H1 (cell line): ENCODE results near the gene MACROD2. TPM values are rescaled to one million over a fixed set of nuclear protein-coding genes. Genes with fewer than 3 reads are reported as not detected.

Experiments used
- CTCF ChIA-PET: fragments of 300-600 bp; sonication (Branson Sonifier 250); formaldehyde crosslinking; loops from one replicate; lab custom pipeline; 2021; ENCODE audit not compliant: partially characterized antibody; lab: Charles Lee
- POLR2A ChIA-PET: fragments of 300-600 bp; sonication (Branson Sonifier 250); formaldehyde crosslinking; loops from one replicate; lab custom pipeline; 2021; ENCODE audit warnings: inconsistent platforms; ENCODE audit not compliant: partially characterized antibody; lab: Charles Lee
- DNase-seq, 2 experiments: peaks; one replicate each; pipeline versions ENCODE4 v3.0.0 to v3.0.0-alpha.2; 2010 to 2022; ENCODE audit warnings: low spot score in 2 of 2, low read depth in 1 of 2, mixed read lengths in 1 of 2
- FAIRE-seq: peaks from 2 replicates; lab custom pipeline; 2011; peaks lifted over from hg19 to GRCh38; lab: Jason Lieb, UNC
- H2AFZ ChIP-seq: 2 replicates; pipeline ENCODE4 v1.8.1; 2012; ENCODE audit warnings: low read length, inconsistent platforms
- H2AK5ac ChIP-seq: 2 replicates; pipeline ENCODE4 v1.6.1; 2013; ENCODE audit warnings: low read depth, low read length
- H2BK120ac ChIP-seq: replicated peaks from 2 replicates; pipeline ENCODE3; 2013; ENCODE audit warnings: low read depth, low read length, inconsistent platforms
- H2BK12ac ChIP-seq: 2 replicates; pipeline ENCODE4 v1.6.1; 2013; ENCODE audit warnings: low read depth, low read length
- H2BK15ac ChIP-seq: 2 replicates; pipeline ENCODE4 v1.6.1; 2013; ENCODE audit warnings: low read length
- H2BK20ac ChIP-seq: 2 replicates; pipeline ENCODE4 v1.6.1; 2013; ENCODE audit warnings: low read length
- H2BK5ac ChIP-seq: 2 replicates; pipeline ENCODE4 v1.6.1; 2013; ENCODE audit warnings: low read depth, low read length
- H3K14ac ChIP-seq: 2 replicates; pipeline ENCODE4 v1.6.1; 2013; ENCODE audit warnings: inconsistent platforms; ENCODE audit not compliant: insufficient read length
- H3K18ac ChIP-seq: 2 replicates; pipeline ENCODE4 v1.6.1; 2013; ENCODE audit warnings: low read length; ENCODE audit errors: extremely low read depth
- H3K23ac ChIP-seq: 2 replicates; pipeline ENCODE4 v1.6.1; 2013; ENCODE audit warnings: inconsistent platforms; ENCODE audit not compliant: insufficient read length
- H3K23me2 ChIP-seq: 2 replicates; pipeline ENCODE4 v1.6.1; 2013; ENCODE audit warnings: low read depth, low read length
- H3K27ac ChIP-seq: 2 replicates; pipeline ENCODE4 v1.6.1; 2011; ENCODE audit warnings: low read depth, low read length, inconsistent platforms
- H3K27me3 ChIP-seq, 4 experiments: replicated peaks in 1 of 4; 1 replicate in 1 of 4; 2 replicates in 3 of 4; pipeline versions ENCODE4 v1.6.1 to v1.8.1; 2011 to 2013; ENCODE audit warnings: low read length in 3 of 4, mild to moderate bottlenecking in 3 of 4, inconsistent platforms in 2 of 4, mixed read lengths in 2 of 4, moderate library complexity in 1 of 4; ENCODE audit not compliant: control insufficient read depth in 3 of 4, insufficient read depth in 3 of 4; ENCODE audit errors: extremely low read depth in 1 of 4
- H3K36me3 ChIP-seq, 4 experiments: 2 replicates each; pipeline versions ENCODE4 v1.6.1 to v1.8.1; 2011 to 2013; ENCODE audit warnings: mild to moderate bottlenecking in 4 of 4, low read length in 3 of 4, moderate library complexity in 2 of 4, control low read depth in 1 of 4, inconsistent platforms in 1 of 4; ENCODE audit not compliant: insufficient read depth in 4 of 4, control insufficient read depth in 2 of 4
- H3K4ac ChIP-seq: replicated peaks from 2 replicates; pipeline ENCODE3; 2013; ENCODE audit warnings: low read length, low read depth, mixed read lengths, inconsistent platforms; ENCODE audit not compliant: insufficient read length
- H3K4me1 ChIP-seq, 4 experiments: replicated peaks in 1 of 4; 1 replicate in 1 of 4; 2 replicates in 3 of 4; pipeline versions ENCODE4 v1.6.1 to v1.8.1; 2011 to 2013; ENCODE audit warnings: low read length in 3 of 4, inconsistent platforms in 2 of 4, mixed read lengths in 1 of 4; ENCODE audit not compliant: insufficient read depth in 4 of 4, control insufficient read depth in 3 of 4
- H3K4me2 ChIP-seq, 2 experiments: 2 replicates each; pipeline versions ENCODE4 v1.6.1 to v1.8.1; 2011 to 2013; ENCODE audit warnings: low read depth in 2 of 2, low read length in 2 of 2, control low read depth in 1 of 2, inconsistent platforms in 1 of 2, mild to moderate bottlenecking in 1 of 2; ENCODE audit not compliant: insufficient read depth in 1 of 2
- H3K4me3 ChIP-seq, 4 experiments: fragments of 200-600, 300-600 bp in 1 of 4; sonication (generic), shearing (Covaris generic), sonication (Bioruptor Twin) in 1 of 4; 2 replicates each; pipeline versions ENCODE4 v1.5.1 to v1.8.1; 2011 to 2016; ENCODE audit warnings: low read length in 4 of 4, low read depth in 3 of 4, control low read depth in 2 of 4, inconsistent platforms in 2 of 4, mild to moderate bottlenecking in 2 of 4, mixed read lengths in 1 of 4, moderate library complexity in 1 of 4; ENCODE audit not compliant: insufficient read depth in 2 of 4; ENCODE audit errors: extremely low read depth in 1 of 4
- H3K56ac ChIP-seq: replicated peaks from 2 replicates; pipeline ENCODE3; 2013; ENCODE audit warnings: low read depth, mild to moderate bottlenecking, mixed read lengths, low read length, inconsistent platforms; ENCODE audit not compliant: insufficient read length
- H3K79me1 ChIP-seq: 2 replicates; pipeline ENCODE4 v1.6.1; 2013; ENCODE audit warnings: low read depth, low read length, control low read depth
- H3K79me2 ChIP-seq, 2 experiments: 2 replicates each; pipeline versions ENCODE4 v1.6.1 to v1.8.1; 2012 to 2013; ENCODE audit warnings: low read length in 2 of 2, mild to moderate bottlenecking in 2 of 2, inconsistent platforms in 1 of 2; ENCODE audit not compliant: insufficient read depth in 2 of 2, control insufficient read depth in 1 of 2
- H3K9ac ChIP-seq, 4 experiments: replicated peaks in 1 of 4; 1 replicate in 1 of 4; 2 replicates in 3 of 4; pipeline versions ENCODE4 v1.6.1 to v1.8.1; 2011 to 2013; ENCODE audit warnings: low read depth in 3 of 4, low read length in 3 of 4, control low read depth in 2 of 4, mild to moderate bottlenecking in 2 of 4, moderate library complexity in 2 of 4, inconsistent platforms in 1 of 4; ENCODE audit errors: extremely low read depth in 1 of 4
- H3K9me3 ChIP-seq, 2 experiments: 2 replicates each; pipeline versions ENCODE4 v1.6.1 to v1.8.1; 2012 to 2013; ENCODE audit warnings: mild to moderate bottlenecking in 2 of 2, moderate library complexity in 2 of 2, control low read depth in 1 of 2, inconsistent platforms in 1 of 2, low read depth in 1 of 2, low read length in 1 of 2, mixed read lengths in 1 of 2; ENCODE audit not compliant: insufficient read depth in 2 of 2
- H4K20me1 ChIP-seq, 2 experiments: replicated peaks in 1 of 2; 2 replicates each; pipeline versions ENCODE3 to v1.8.1; 2011 to 2013; ENCODE audit warnings: inconsistent platforms in 2 of 2, low read length in 2 of 2, mild to moderate bottlenecking in 1 of 2; ENCODE audit not compliant: insufficient read depth in 2 of 2, control insufficient read depth in 1 of 2
- H4K5ac ChIP-seq: 2 replicates; pipeline ENCODE4 v1.6.1; 2013; ENCODE audit warnings: low read length, low read depth, mixed read lengths, inconsistent platforms; ENCODE audit not compliant: insufficient read length
- H4K8ac ChIP-seq: 2 replicates; pipeline ENCODE4 v1.8.0; 2013; ENCODE audit warnings: mild to moderate bottlenecking, moderate library complexity, low read length, inconsistent platforms; ENCODE audit not compliant: insufficient read depth; ENCODE audit errors: extremely low read depth
- H4K91ac ChIP-seq: replicated peaks from 2 replicates; pipeline ENCODE3; 2013; ENCODE audit warnings: low read length, mixed read lengths, inconsistent platforms; ENCODE audit not compliant: insufficient read length
- BCL11A ChIP-seq, 2 experiments: IDR thresholded peaks; one replicate each; pipeline ENCODE4 v1.6.1; 2011; ENCODE audit warnings: low read depth in 2 of 2, low read length in 2 of 2, mild to moderate bottlenecking in 2 of 2
- CEBPB ChIP-seq: IDR thresholded peaks from 2 replicates; pipeline ENCODE4 v1.6.1; 2012; ENCODE audit warnings: low read depth, low read length
- GTF2F1 ChIP-seq: IDR thresholded peaks from 2 replicates; pipeline ENCODE4 v1.6.1; 2012; ENCODE audit warnings: low read depth, low read length, improper control_type of control experiment, borderline replicate concordance
- KDM1A ChIP-seq: fragments of 200-600, 300-600 bp; sonication (generic); IDR thresholded peaks from 2 replicates; pipeline ENCODE4 v1.7.1; 2016; ENCODE audit warnings: mild to moderate bottlenecking, low read length, borderline replicate concordance
- PHF8 ChIP-seq: fragments of 200-600 bp; sonication (generic); conservative IDR thresholded peaks from 2 replicates; pipeline ENCODE4 v1.7.1; 2012; ENCODE audit warnings: low read depth, mild to moderate bottlenecking, inconsistent platforms, low read length, moderate library complexity
- POLR2A ChIP-seq, 2 experiments: IDR thresholded peaks; 1 replicate in 1 of 2; 2 replicates in 1 of 2; pipeline ENCODE4 v1.6.1; 2011; ENCODE audit warnings: low read depth in 2 of 2, low read length in 2 of 2, mild to moderate bottlenecking in 2 of 2; ENCODE audit errors: control extremely low read depth in 1 of 2
- POU5F1 ChIP-seq: IDR thresholded peaks from 2 replicates; pipeline ENCODE4 v1.6.1; 2011; ENCODE audit warnings: low read depth, mild to moderate bottlenecking, low read length, moderate library complexity
- RXRA ChIP-seq: IDR thresholded peaks from 2 replicates; pipeline ENCODE4 v1.6.1; 2011; ENCODE audit warnings: low read depth, mild to moderate bottlenecking, low read length, moderate library complexity; ENCODE audit not compliant: insufficient read depth
- TCF12 ChIP-seq: IDR thresholded peaks from 2 replicates; pipeline ENCODE4 v1.6.1; 2011; ENCODE audit warnings: low read depth, mild to moderate bottlenecking, low read length
- WGBS, 2 experiments: shearing (Covaris generic) in 1 of 2; methylation state at CpG; one replicate each; pipeline versions ENCODE4 v1.1.6 to v1.1.7; 2013 to 2015; ENCODE audit warnings: low lambda C conversion rate in 2 of 2, mixed read lengths in 2 of 2, inconsistent platforms in 1 of 2, low coverage in 1 of 2, missing lambda C conversion rate in 1 of 2; ENCODE audit not compliant: insufficient replicate concordance in 2 of 2, insufficient coverage in 1 of 2, insufficient read length in 1 of 2; ENCODE audit errors: extremely low coverage in 1 of 2, missing lambda C conversion rate in 1 of 2; 5-methylcytosine and 5-hydroxymethylcytosine counted together
- polyA plus RNA-seq, 7 experiments: library from polyadenylated mRNA; depleted of rRNA in 3 of 7; stranded (reverse) in 5 of 7; unstranded in 2 of 7; fragments of >200 nt in 5 of 7; fragments of 200-250 nt in 2 of 7; gene quantifications; 1 replicate in 5 of 7; 2 replicates in 1 of 7; 4 replicates in 1 of 7; pipeline versions ENCODE4 v1.2.1 to v1.2.3, GENCODE V29; 2011 to 2013; ENCODE audit warnings: missing spikeins in 2 of 7, mixed read lengths in 2 of 7
- total RNA-seq: library from RNA; stranded (reverse); fragmentation: NEBNext Ultra II Directional; extraction: Animal tissue kit (Norgen Biotek cat#: 25700); gene quantifications from 2 replicates; pipeline ENCODE4 v1.2.1, GENCODE V29; 2021

The MACROD2 gene
- total and polyA plus RNA-seq, 2 of the 8 experiments (the other 6 are each of a cell fraction or from before 2014, with no cell fraction given), result 0.70 to 3.9 TPM

GRCh38 chr20:15795305-15796019 is 1800.1 kb downstream of the MACROD2 start:
- no peak overlapping the region for H2BK15ac ChIP-seq
- 86% methylated on average over 10 of the region's 10 CpGs; no CpG with 5 or more reads in 1 of the 2 experiments for WGBS, 2 experiments
- POLR2A ChIA-PET, result no interaction called here
- no peaks in the 10 kb centered on the region for H3K79me1 ChIP-seq
- no peak overlapping the region for H2BK12ac ChIP-seq
- H3K4ac ChIP-seq, result no peak overlapping the region
- peaks cover 0 to 3% (median 0%) of the 10 kb centered on the region in 4 experiments; a peak in 1 of 7 replicates for H3K4me1 ChIP-seq
- TF ChIP-seq CEBPB, result no peak
- TF ChIP-seq GTF2F1, result no peak
- no peak for TF ChIP-seq BCL11A (IDR thresholded peaks at IDR 0.05; ENCODE audit: low read depth in 2 of 2, low read length in 2 of 2)
- TF ChIP-seq KDM1A, result no peak
- TF ChIP-seq POLR2A (IDR thresholded peaks at IDR 0.05; ENCODE audit: control extremely low read depth in 1 of 2, low read depth in 2 of 2, low read length in 2 of 2), result no peak
- TF ChIP-seq PHF8, result no peak
- no peak for TF ChIP-seq POU5F1
- no peak for TF ChIP-seq RXRA
- no peak for TF ChIP-seq TCF12
- TF ChIP-seq, all 59 proteins: peak for 0
- no peak overlapping the region for H4K91ac ChIP-seq
- DNase-seq, result no peak
- H4K8ac ChIP-seq, result no peak overlapping the region
- H4K5ac ChIP-seq, result no peak overlapping the region
- no peak overlapping the region for H3K4me3 ChIP-seq
- H3K23me2 ChIP-seq, result no peaks in the 10 kb centered on the region
- CTCF ChIA-PET, result no interaction called here
- no peak overlapping the region for H3K18ac ChIP-seq
- no peak overlapping the region for H3K23ac ChIP-seq
- no peak overlapping the region for H2BK20ac ChIP-seq
- FAIRE-seq, result no peak
- no peak overlapping the region for H3K27ac ChIP-seq
- H2BK5ac ChIP-seq, result no peak overlapping the region
- H3K4me2 ChIP-seq, result no peak overlapping the region
- H2BK120ac ChIP-seq, result no peak overlapping the region
- no peaks in the 10 kb centered on the region for H3K27me3 ChIP-seq
- H3K79me2 ChIP-seq, result no peaks in the 10 kb centered on the region
- no peaks in the 10 kb centered on the region; a peak in 1 of 8 replicates for H3K36me3 ChIP-seq
- H4K20me1 ChIP-seq, result no peaks in the 10 kb centered on the region
- H3K14ac ChIP-seq, result no peak overlapping the region
- H2AK5ac ChIP-seq, result no peak overlapping the region
- no peaks in the 10 kb centered on the region; a peak in 1 of 4 replicates for H3K9me3 ChIP-seq
- H3K56ac ChIP-seq, result no peak overlapping the region
- H2AFZ ChIP-seq, result no peak overlapping the region
- no peak overlapping the region for H3K9ac ChIP-seq
